Endothelial cell of umbilical vein (primary cell): Measurements from ENCODE around the gene SH3TC1. TPM values are rescaled to one million over a fixed set of nuclear protein-coding genes. Genes with fewer than 3 reads are reported as not detected.

ENCODE experiments used
- BruUV-seq: library from RNA; stranded (reverse); fragments of 400-500 nt; replicated peaks from 2 replicates; lab custom pipeline; 2021; lab: Mats Ljungman, UMichigan
- CTCF ChIA-PET: fragments of 300-600, 350-600 bp; sonication (Branson Sonifier 250); formaldehyde crosslinking; loops from one replicate; lab custom pipeline; 2021; ENCODE audit warnings: antibody characterized with exemption, inconsistent platforms; lab: Charles Lee
- POLR2A ChIA-PET: fragments of 300-600, 350-600 bp; sonication (Branson Sonifier 250); formaldehyde crosslinking; loops from one replicate; lab custom pipeline; 2021; ENCODE audit warnings: antibody characterized with exemption, inconsistent platforms; lab: Charles Lee
- DNase-seq: peaks from one replicate; pipeline ENCODE4 v3.0.0-alpha.2; 2011; ENCODE audit warnings: low read depth, low spot score
- FAIRE-seq: peaks from 2 replicates; lab custom pipeline; 2011; peaks lifted over from hg19 to GRCh38; lab: Jason Lieb, UNC
- H2AFZ ChIP-seq: 2 replicates; pipeline ENCODE4 v1.6.0; 2012; ENCODE audit warnings: low read depth, low read length, control low read depth, inconsistent platforms
- H3K27ac ChIP-seq: 2 replicates; pipeline ENCODE4 v1.5.1; 2011; ENCODE audit warnings: low read depth, mild to moderate bottlenecking, control low read depth, low read length, moderate library complexity; ENCODE audit not compliant: insufficient read depth
- H3K27me3 ChIP-seq, 2 experiments: 2 replicates each; pipeline versions ENCODE4 v1.6.0 to v1.6.1; 2011; ENCODE audit warnings: low read length in 2 of 2, mixed read lengths in 1 of 2; ENCODE audit not compliant: control insufficient read depth in 2 of 2, insufficient read depth in 2 of 2
- H3K36me3 ChIP-seq, 2 experiments: 2 replicates in 1 of 2; 3 replicates in 1 of 2; pipeline ENCODE4 v1.5.1; 2011; ENCODE audit warnings: low read length in 2 of 2, mild to moderate bottlenecking in 1 of 2, moderate library complexity in 1 of 2; ENCODE audit not compliant: control insufficient read depth in 2 of 2, insufficient read depth in 2 of 2; ENCODE audit errors: extremely low read depth in 1 of 2
- H3K4me1 ChIP-seq: 3 replicates; pipeline ENCODE4 v1.5.1; 2011; ENCODE audit warnings: mild to moderate bottlenecking, low read length; ENCODE audit not compliant: control insufficient read depth, insufficient read depth; ENCODE audit errors: extremely low read depth
- H3K4me2 ChIP-seq: 2 replicates; pipeline ENCODE4 v1.6.1; 2011; ENCODE audit warnings: low read length, control low read depth, mixed read lengths; ENCODE audit not compliant: insufficient read depth
- H3K4me3 ChIP-seq, 3 experiments: fragments of 200-600 bp in 1 of 3; sonication (generic), shearing (Covaris generic) in 1 of 3; replicated peaks in 1 of 3; 2 replicates each; pipeline ENCODE4 v1.5.1; 2011 to 2016; ENCODE audit warnings: control low read depth in 3 of 3, low read length in 3 of 3, mild to moderate bottlenecking in 2 of 3, inconsistent platforms in 1 of 3, low read depth in 1 of 3, moderate library complexity in 1 of 3; ENCODE audit not compliant: insufficient read depth in 1 of 3
- H3K79me2 ChIP-seq: 2 replicates; pipeline ENCODE4 v1.6.0; 2012; ENCODE audit warnings: low read length, inconsistent platforms; ENCODE audit not compliant: control insufficient read depth, insufficient read depth
- H3K9ac ChIP-seq: replicated peaks from 2 replicates; pipeline ENCODE3; 2011; ENCODE audit warnings: low read length, control low read depth; ENCODE audit not compliant: insufficient read depth; ENCODE audit errors: extremely low read depth
- H3K9me1 ChIP-seq: replicated peaks from 3 replicates; pipeline ENCODE4 v1.6.0; 2011; ENCODE audit warnings: mild to moderate bottlenecking, low read length; ENCODE audit not compliant: control insufficient read depth, insufficient read depth; ENCODE audit errors: extremely low read depth
- H3K9me3 ChIP-seq: replicated peaks from 2 replicates; pipeline ENCODE4 v1.5.1; 2012; ENCODE audit warnings: low read length, inconsistent platforms; ENCODE audit not compliant: control insufficient read depth, insufficient read depth
- H4K20me1 ChIP-seq: replicated peaks from 2 replicates; pipeline ENCODE3; 2011; ENCODE audit warnings: mild to moderate bottlenecking, low read length; ENCODE audit not compliant: control insufficient read depth, insufficient read depth; ENCODE audit errors: extremely low read depth
- EZH2 ChIP-seq: IDR thresholded peaks from 2 replicates; pipeline ENCODE4 v1.6.1; 2012; ENCODE audit warnings: borderline replicate concordance, low read depth, mild to moderate bottlenecking, moderate library complexity, low read length, inconsistent platforms; ENCODE audit not compliant: severe bottlenecking
- FOS ChIP-seq: IDR thresholded peaks from 2 replicates; pipeline ENCODE4 v1.6.1; 2011; ENCODE audit warnings: mild to moderate bottlenecking, low read length, moderate library complexity, borderline replicate concordance; ENCODE audit not compliant: insufficient read depth
- GATA2 ChIP-seq: IDR thresholded peaks from 2 replicates; pipeline ENCODE4 v1.7.0; 2011; ENCODE audit warnings: low read depth, mild to moderate bottlenecking, moderate library complexity, mixed read lengths, low read length; ENCODE audit not compliant: insufficient read length, insufficient read depth
- JUN ChIP-seq: IDR thresholded peaks from 2 replicates; pipeline ENCODE4 v1.6.1; 2011; ENCODE audit warnings: borderline replicate concordance, low read depth; ENCODE audit not compliant: insufficient read length, insufficient read depth
- MYC ChIP-seq: IDR thresholded peaks from one replicate; pipeline ENCODE4 v1.6.1; 2011; ENCODE audit warnings: mild to moderate bottlenecking, low read depth, low read length
- POLR2A ChIP-seq: IDR thresholded peaks from 2 replicates; pipeline ENCODE4 v1.6.1; 2012; ENCODE audit warnings: low read depth, mild to moderate bottlenecking, control low read depth, low read length
- POLR2AphosphoS5 ChIP-seq: IDR thresholded peaks from 2 replicates; pipeline ENCODE4 v1.6.1; 2012; ENCODE audit warnings: low read depth, mild to moderate bottlenecking, control low read depth, low read length, moderate library complexity; ENCODE audit not compliant: insufficient read depth
- dilution Hi-C: fragments of 300-500 bp; cut with MboI; formaldehyde crosslinking; loops from one replicate; pipeline ENCODE4 v1.15.0; 2019; ENCODE audit warnings: low sequenced_read_pairs; ENCODE audit not compliant: extremely low pct_ligation_motif_present
- intact Hi-C: fragments of 100-400 bp; cut with micrococcal nuclease; formaldehyde crosslinking; loops from one replicate; pipeline ENCODE4 v1.10.0; 2022
- polyA plus RNA-seq, 4 experiments: library from polyadenylated mRNA; depleted of rRNA in 3 of 4; stranded (reverse) in 3 of 4; unstranded in 1 of 4; fragments of >200 nt; gene quantifications; 2 replicates each; pipeline versions ENCODE4 v1.2.1 to v1.2.3, GENCODE V29; 2011 to 2012; ENCODE audit warnings: missing spikeins in 1 of 4
- total RNA-seq: library from RNA; stranded (reverse); gene quantifications from 2 replicates; pipeline ENCODE4 v1.2.3, GENCODE V29; 2021
- TF ChIP-seq, protein P1 (sequence below): IDR thresholded peaks from 2 replicates; pipeline ENCODE4 v1.6.1; 2011; ENCODE audit not compliant: insufficient read depth, insufficient read length
- TF ChIP-seq, protein P2 (sequence below), 2 donors: IDR thresholded peaks; 1 replicate in 1 of 2; 2 replicates in 1 of 2; pipeline ENCODE4 v1.5.1; 2011; ENCODE audit warnings: low read length in 2 of 2, mild to moderate bottlenecking in 2 of 2, moderate library complexity in 2 of 2, control low read depth in 1 of 2, inconsistent platforms in 1 of 2, low read depth in 1 of 2; ENCODE audit not compliant: insufficient read depth in 1 of 2; ENCODE audit errors: extremely low read depth in 1 of 2

Gene SH3TC1
- total and polyA plus RNA-seq, 2 donors (not counting 3 experiments of a cell fraction or from before 2014, with no cell fraction given): 96.5 to 192 TPM

DNA sequence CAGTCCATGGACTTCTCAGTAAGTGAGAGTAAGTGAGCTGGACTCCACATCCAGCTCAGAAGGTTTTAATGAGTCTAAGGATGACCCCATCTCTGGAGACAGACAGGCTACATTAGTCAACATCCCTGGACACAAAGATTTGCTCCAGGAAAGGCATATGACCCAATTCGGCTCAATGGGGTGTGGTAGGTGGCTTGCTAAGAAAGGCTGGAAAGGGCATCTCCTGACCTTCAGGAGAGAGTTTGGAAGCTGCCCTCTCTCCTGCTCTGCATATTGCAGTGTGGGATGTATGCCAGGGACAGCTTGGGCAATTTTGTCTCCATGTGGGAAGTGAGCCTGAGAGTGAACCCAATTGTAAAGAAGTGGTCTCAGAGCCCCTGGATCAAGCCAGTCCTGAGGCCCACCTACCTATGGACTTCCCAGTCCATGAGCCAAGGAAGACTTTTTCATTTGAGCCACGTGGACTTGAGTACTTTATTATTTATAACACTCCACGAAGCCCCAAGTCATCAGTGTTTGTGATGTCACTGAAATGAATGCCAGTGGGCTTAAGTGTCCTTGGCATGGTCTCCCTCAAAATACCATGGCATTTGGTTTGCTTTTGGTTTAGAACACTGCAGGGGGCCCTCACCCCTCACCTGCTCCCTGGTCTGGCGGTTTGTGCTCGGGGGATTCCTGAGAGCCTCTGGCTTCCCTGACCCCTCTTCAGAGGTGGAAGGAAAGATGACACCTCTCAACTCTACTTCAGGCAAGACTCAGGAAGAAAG is 30.1 kb upstream of the SH3TC1 start:
- Histone ChIP-seq H3K9ac (no peak overlapping the region), H3K9me1 (no peaks in the 10 kb centered on the region), H3K27me3 (peaks cover 0 to 4% of the 10 kb centered on the region in 2 experiments), H3K4me2 (no peak overlapping the region), H4K20me1 (no peaks in the 10 kb centered on the region), H3K27ac (no peak overlapping the region), H2AFZ (no peak overlapping the region), H3K4me1 (no peaks in the 10 kb centered on the region), H3K9me3 (no peaks in the 10 kb centered on the region), H3K36me3 (no peaks in the 10 kb centered on the region), H3K79me2 (no peaks in the 10 kb centered on the region), H3K4me3 (no peak overlapping the region)
- ChIA-PET CTCF (interaction anchor here (1.0 to 2.7 kb wide), 2 partner anchors 8 to 11 kb away, joined by 3 to 15 read pairs; no protein-coding TSS in a partner anchor), POLR2A (no interaction called here)
- no TSS peak for BruUV-seq
- intact Hi-C loops: no loop called here
- dilution Hi-C loops: no loop called here
- FAIRE-seq (no peak), DNase-seq (no peak)
- TF ChIP-seq GATA2 (no peak), EZH2 (no peak), POLR2A (no peak), MYC (no peak), JUN (no peak), FOS (no peak), POLR2AphosphoS5 (no peak)
- TF ChIP-seq, protein P1, sequence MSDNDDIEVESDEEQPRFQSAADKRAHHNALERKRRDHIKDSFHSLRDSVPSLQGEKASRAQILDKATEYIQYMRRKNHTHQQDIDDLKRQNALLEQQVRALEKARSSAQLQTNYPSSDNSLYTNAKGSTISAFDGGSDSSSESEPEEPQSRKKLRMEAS: no peak
- TF ChIP-seq, protein P2, sequence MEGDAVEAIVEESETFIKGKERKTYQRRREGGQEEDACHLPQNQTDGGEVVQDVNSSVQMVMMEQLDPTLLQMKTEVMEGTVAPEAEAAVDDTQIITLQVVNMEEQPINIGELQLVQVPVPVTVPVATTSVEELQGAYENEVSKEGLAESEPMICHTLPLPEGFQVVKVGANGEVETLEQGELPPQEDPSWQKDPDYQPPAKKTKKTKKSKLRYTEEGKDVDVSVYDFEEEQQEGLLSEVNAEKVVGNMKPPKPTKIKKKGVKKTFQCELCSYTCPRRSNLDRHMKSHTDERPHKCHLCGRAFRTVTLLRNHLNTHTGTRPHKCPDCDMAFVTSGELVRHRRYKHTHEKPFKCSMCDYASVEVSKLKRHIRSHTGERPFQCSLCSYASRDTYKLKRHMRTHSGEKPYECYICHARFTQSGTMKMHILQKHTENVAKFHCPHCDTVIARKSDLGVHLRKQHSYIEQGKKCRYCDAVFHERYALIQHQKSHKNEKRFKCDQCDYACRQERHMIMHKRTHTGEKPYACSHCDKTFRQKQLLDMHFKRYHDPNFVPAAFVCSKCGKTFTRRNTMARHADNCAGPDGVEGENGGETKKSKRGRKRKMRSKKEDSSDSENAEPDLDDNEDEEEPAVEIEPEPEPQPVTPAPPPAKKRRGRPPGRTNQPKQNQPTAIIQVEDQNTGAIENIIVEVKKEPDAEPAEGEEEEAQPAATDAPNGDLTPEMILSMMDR (IDR thresholded peaks at IDR 0.05; ENCODE audit: extremely low read depth in 1 of 2, insufficient read depth in 1 of 2, low read depth in 1 of 2, low read length in 2 of 2): no peak
